GM18951 (cell line): Measurements from ENCODE around the gene COL5A2.

Source experiments
- POLR2A ChIP-seq: IDR thresholded peaks from 4 replicates; pipeline ENCODE4 v1.6.1; 2011; ENCODE audit warnings: mild to moderate bottlenecking; ENCODE audit not compliant: insufficient read length, insufficient read depth; ENCODE audit errors: extremely low read depth
- in situ Hi-C: fragments of 300-500 bp; cut with MboI; formaldehyde crosslinking; loops from one replicate; pipeline ENCODE4 v1.12.0; 2022; ENCODE audit warnings: low sequenced_read_pairs, mixed read lengths, inconsistent platforms; ENCODE audit not compliant: unreplicated experiment

COL5A2 gene

GRCh38 chr2:188986839-188987238, 192.7 kb downstream of the COL5A2 start:
- in situ Hi-C loops = no loop called here
- TF ChIP-seq POLR2A = no peak

DNA sequence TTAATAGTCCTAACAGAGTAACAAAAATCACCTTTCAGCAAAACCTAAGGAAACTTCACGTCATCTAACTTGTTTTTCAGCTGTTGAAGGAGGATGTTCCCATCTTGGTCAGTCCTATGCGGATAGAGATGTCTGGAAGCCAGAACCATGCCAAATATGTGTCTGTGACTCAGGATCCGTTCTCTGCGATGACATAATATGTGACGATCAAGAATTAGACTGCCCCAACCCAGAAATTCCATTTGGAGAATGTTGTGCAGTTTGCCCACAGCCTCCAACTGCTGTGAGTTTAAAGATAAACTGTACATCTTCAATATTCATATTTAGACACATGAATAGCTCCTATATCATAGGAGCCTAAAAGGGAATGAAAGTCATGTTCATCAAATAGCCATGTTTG, 194.9 kb downstream of the COL5A2 start:
- no peak for TF ChIP-seq POLR2A
- in situ Hi-C loops = no loop called here

DNA sequence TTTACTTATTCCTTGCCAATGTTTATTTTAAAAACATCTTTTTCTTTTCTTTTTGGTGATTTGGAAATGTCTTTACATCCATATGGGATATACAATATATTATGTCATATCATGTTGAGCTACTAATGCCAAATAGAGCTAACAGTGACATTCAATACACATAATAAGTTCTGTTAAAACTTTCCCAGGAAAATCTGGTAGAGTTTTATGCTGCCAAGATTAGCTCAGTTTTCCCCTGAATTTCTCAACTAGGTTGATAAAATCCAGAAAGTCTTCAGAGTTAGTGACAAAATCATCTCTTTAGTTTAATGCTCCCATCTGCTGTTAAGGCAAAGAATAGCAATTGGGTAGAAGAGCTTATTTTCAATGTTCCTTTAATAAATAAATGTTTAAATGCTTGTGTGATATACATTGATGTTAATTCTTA, 195.5 kb downstream of the COL5A2 start:
- in situ Hi-C loops = no loop called here
- TF ChIP-seq POLR2A = no peak

- in situ Hi-C loops = no loop called here
- no peak for TF ChIP-seq POLR2A
Observed at GRCh38 chr2:188983427-188984064, 196.0 kb downstream of the COL5A2 start.
